ENCODE results near the gene CLDN9.

DNA sequence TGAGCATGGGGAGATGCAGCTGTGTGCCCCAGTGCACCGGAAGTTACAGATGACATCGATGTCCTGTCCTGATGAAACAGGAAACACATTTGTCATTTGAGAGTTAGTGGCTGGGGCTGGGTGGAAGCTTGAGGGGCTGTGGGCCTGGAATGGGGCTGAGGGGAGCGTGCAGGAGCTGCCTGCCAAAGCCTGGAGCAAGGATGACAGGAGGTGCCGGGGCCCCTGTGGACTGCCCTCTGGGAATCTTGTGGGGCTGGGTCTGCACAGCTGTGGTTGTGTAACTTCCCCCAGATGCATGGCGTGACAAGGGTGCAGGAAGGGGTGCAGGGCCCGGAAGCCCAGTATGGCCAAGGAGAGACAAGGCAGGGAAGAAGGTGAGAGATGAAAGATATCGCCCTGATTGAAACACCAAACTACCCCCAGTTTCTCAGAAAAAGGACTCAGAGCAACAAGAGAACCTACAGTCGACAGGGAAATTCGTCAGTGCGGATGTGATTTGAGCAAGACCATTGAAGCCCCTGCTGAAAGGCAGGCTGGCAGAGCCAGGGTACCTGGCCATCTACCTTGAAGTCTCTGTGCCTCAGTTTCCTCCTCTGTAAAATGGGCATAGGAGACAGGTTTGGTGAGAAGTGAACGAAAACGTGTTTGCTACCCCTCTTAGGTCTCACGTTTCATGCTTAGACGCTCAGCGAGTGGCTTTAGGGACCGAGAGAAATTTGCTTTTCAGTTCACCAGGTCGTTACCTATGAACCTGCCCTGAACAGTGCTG, 42.4 kb downstream of the CLDN9 start:
- TF ChIP-seq TAF1 (IDR thresholded peaks at IDR 0.05; ENCODE audit: low read depth, low read length) (no peak), POLR2AphosphoS5 (IDR thresholded peaks at IDR 0.05; ENCODE audit: low read depth, low read length) (no peak)
